PC-3 (cell line): ENCODE measurements around the gene SHROOM1. TPM values are rescaled to one million over a fixed set of nuclear protein-coding genes. Genes with fewer than 3 reads are reported as not detected.

Experiments
- ATAC-seq: fragments of 200-7000 bp; cut with Tn5 transposase; 2 replicates; pipeline ENCODE4 v1.9.1; 2020; ENCODE audit warnings: mild to moderate bottlenecking, moderate library complexity
- BruUV-seq: library from RNA; stranded (reverse); fragments of 400-500 nt; replicated peaks from 2 replicates; lab custom pipeline; 2021; lab: Mats Ljungman, UMichigan
- CTCF ChIA-PET: fragments of 300-600 bp; sonication (Branson Sonifier 250); formaldehyde crosslinking; loops from one replicate; lab custom pipeline; 2022; ENCODE audit warnings: antibody characterized with exemption; lab: Charles Lee
- POLR2A ChIA-PET: fragments of 300-600 bp; sonication (Branson Sonifier 250); formaldehyde crosslinking; loops from one replicate; lab custom pipeline; 2022; ENCODE audit warnings: antibody characterized with exemption; ENCODE audit not compliant: unreplicated experiment; lab: Charles Lee
- DNase-seq: peaks from one replicate; pipeline ENCODE4 v3.0.0-alpha.2; 2015
- H2AFZ ChIP-seq: fragments of 300-600 bp; sonication (generic); 2 replicates; pipeline ENCODE4 v1.6.0; 2016; ENCODE audit warnings: antibody characterized with exemption, low read length
- H3F3A ChIP-seq: fragments of 300-600 bp; sonication (generic); one replicate; pipeline ENCODE4 v1.6.0; 2017; ENCODE audit warnings: antibody characterized with exemption, low read length, control low read depth, mild to moderate bottlenecking; ENCODE audit not compliant: unreplicated experiment
- H3K27ac ChIP-seq: fragments of 300-600 bp; sonication (generic); 2 replicates; pipeline ENCODE4 v1.5.1; 2016; ENCODE audit warnings: mild to moderate bottlenecking, low read length
- H3K27me3 ChIP-seq: fragments of 300-600 bp; sonication (generic); 2 replicates; pipeline ENCODE4 v1.6.1; 2016; ENCODE audit warnings: low read length, mixed read lengths
- H3K36me3 ChIP-seq: fragments of 300-600 bp; sonication (generic); 2 replicates; pipeline ENCODE4 v1.6.1; 2016; ENCODE audit warnings: low read depth, mixed run types, low read length, mixed read lengths
- H3K4me1 ChIP-seq: fragments of 300-600 bp; sonication (generic); 2 replicates; pipeline ENCODE4 v1.5.1; 2016; ENCODE audit warnings: low read length; ENCODE audit not compliant: insufficient read depth
- H3K4me2 ChIP-seq: fragments of 300-600 bp; sonication (generic); 2 replicates; pipeline ENCODE4 v1.6.0; 2016; ENCODE audit warnings: low read length
- H3K4me3 ChIP-seq: fragments of 300-600 bp; sonication (generic); 2 replicates; pipeline ENCODE4 v1.5.1; 2016; ENCODE audit warnings: mild to moderate bottlenecking, low read length, mixed read lengths
- H3K79me2 ChIP-seq: fragments of 300-600 bp; sonication (generic); 2 replicates; pipeline ENCODE4 v1.6.1; 2017; ENCODE audit warnings: low read length, mixed read lengths
- H3K9ac ChIP-seq: fragments of 300-600 bp; sonication (generic); 2 replicates; pipeline ENCODE4 v1.6.0; 2016; ENCODE audit warnings: mild to moderate bottlenecking, low read length
- H3K9me2 ChIP-seq: fragments of 300-600 bp; sonication (generic); replicated peaks from 2 replicates; pipeline ENCODE4 v1.6.1; 2016; ENCODE audit warnings: mixed run types, low read length, mixed read lengths
- H3K9me3 ChIP-seq: fragments of 300-600 bp; sonication (generic); 2 replicates; pipeline ENCODE4 v1.6.1; 2016; ENCODE audit warnings: low read length, mixed read lengths
- H4K20me1 ChIP-seq: fragments of 300-600 bp; sonication (generic); 2 replicates; pipeline ENCODE4 v1.6.1; 2016; ENCODE audit warnings: low read length, mixed read lengths
- EZH2 ChIP-seq: fragments of 300-600 bp; sonication (generic); IDR thresholded peaks from one replicate; pipeline ENCODE4 v1.6.1; 2017; ENCODE audit warnings: antibody characterized with exemption, mild to moderate bottlenecking, low read length; ENCODE audit not compliant: unreplicated experiment
- EZH2phosphoT487 ChIP-seq: fragments of 300-600 bp; sonication (generic); IDR thresholded peaks from 2 replicates; pipeline ENCODE4 v1.6.1; 2018; ENCODE audit warnings: mild to moderate bottlenecking, antibody characterized with exemption, low read length, borderline replicate concordance
- intact Hi-C: fragments of 100-400 bp; cut with micrococcal nuclease; formaldehyde crosslinking; loops from 2 replicates; pipeline ENCODE4 v1.9.0; 2023
- total RNA-seq: library from RNA; depleted of rRNA; stranded (reverse); fragments of >200 nt; gene quantifications from 2 replicates; pipeline ENCODE4 v1.2.3, GENCODE V29; 2014
- TF ChIP-seq, protein P1 (sequence below): fragments of 300-600 bp; sonication (generic); conservative IDR thresholded peaks from 2 replicates; pipeline ENCODE4 v1.5.1; 2017; ENCODE audit warnings: antibody characterized with exemption, low read depth, mild to moderate bottlenecking, low read length

Gene SHROOM1
- total RNA-seq, 1 experiment from 2014 or later: 13.6 TPM

DNA sequence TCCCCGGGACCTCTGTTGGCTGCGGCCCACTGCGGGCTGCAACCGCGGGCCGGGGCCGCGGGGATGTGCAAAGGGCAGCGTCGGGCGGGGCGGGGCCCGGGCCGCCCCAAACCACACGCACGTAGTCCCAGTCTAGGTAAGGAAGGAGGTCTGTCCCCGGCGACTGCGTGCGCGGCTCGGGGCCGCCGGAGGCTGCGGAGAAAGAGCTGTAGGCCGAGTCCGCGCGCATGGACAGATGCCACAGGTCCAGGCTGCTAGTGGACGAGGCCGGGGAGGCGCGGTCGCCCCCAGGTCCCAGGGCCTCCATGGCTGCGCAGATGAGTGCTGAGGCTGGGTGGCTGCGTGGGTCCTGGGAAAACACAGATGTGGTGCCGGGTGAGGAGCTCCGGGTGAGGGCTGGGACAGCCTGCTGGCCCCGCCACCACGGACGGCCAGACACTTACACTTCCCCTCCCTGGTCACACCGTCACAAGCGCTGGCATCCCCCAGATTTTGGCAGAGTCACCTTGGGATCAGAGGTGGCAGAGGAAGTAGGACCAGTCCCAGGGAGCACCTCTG lies 4.5 kb downstream of the SHROOM1 start:
- Histone ChIP-seq H3K27ac (no peak overlapping the region), H3K27me3 (no peaks in the 10 kb centered on the region), H3K36me3 (no peaks in the 10 kb centered on the region), H3K9me2 (no peaks in the 10 kb centered on the region), H3K79me2 (peaks cover 17% of the 10 kb centered on the region; the same call in 1 of the 2 replicates), H3K4me3 (no peak overlapping the region), H3K4me1 (peaks cover 5% of the 10 kb centered on the region), H2AFZ (no peak overlapping the region), H3F3A (no peaks in the 10 kb centered on the region), H3K9me3 (no peaks in the 10 kb centered on the region), H3K4me2 (no peak overlapping the region), H4K20me1 (no peaks in the 10 kb centered on the region), H3K9ac (no peak overlapping the region)
- no TSS peak for BruUV-seq
- ChIA-PET CTCF (interaction anchor here (0.6 kb wide), 1 partner anchor 37 kb away, joined by 3 read pairs; no protein-coding TSS in a partner anchor), POLR2A (no interaction called here)
- ATAC-seq: no peak
- TF ChIP-seq, protein P1, sequence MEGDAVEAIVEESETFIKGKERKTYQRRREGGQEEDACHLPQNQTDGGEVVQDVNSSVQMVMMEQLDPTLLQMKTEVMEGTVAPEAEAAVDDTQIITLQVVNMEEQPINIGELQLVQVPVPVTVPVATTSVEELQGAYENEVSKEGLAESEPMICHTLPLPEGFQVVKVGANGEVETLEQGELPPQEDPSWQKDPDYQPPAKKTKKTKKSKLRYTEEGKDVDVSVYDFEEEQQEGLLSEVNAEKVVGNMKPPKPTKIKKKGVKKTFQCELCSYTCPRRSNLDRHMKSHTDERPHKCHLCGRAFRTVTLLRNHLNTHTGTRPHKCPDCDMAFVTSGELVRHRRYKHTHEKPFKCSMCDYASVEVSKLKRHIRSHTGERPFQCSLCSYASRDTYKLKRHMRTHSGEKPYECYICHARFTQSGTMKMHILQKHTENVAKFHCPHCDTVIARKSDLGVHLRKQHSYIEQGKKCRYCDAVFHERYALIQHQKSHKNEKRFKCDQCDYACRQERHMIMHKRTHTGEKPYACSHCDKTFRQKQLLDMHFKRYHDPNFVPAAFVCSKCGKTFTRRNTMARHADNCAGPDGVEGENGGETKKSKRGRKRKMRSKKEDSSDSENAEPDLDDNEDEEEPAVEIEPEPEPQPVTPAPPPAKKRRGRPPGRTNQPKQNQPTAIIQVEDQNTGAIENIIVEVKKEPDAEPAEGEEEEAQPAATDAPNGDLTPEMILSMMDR: no peak
- TF ChIP-seq EZH2phosphoT487 (no peak), EZH2 (no peak)
- intact Hi-C loops: no loop called here
- no peak for DNase-seq

DNA sequence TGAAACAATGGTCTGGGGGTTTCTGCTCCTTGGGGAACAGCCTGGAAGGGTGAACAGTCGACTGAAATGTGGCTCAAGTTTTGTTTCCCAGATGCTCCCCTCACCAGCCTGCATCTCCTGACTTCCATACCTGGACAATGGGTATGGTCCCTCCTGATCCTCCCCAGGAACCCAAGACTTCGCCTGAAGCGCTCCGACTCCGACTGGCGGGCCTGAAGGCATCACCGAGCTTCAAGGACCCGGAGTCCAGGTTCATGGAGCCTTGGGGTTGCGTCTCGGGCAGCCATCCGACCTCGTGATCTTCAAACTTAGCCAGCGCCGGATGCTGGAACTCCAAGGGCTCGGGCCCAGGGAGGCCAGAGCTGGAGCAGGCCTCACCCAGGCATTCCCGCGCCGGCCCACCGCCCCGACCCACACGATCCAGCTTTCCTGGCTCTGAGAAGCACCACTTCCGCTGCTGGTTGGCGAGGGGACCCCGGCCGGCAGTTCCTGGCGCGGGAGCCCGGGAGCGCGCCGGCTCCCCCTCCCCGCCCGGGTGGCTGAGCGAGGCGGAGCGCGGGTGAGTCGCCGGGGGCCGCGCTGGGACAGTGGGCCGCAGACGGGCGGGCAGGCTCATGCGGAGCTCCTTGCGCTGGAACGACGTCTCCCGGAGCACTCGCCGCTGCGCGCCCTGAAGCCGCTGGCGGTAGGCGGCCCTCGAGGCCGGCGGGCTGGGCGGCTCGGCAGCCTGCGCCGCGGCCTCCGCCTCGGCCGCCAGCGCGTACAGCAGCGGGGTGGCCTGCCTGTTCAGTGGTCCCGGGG lies 5.2 kb downstream of the SHROOM1 start:
- CTCF ChIA-PET: interaction anchor here (0.6 kb wide), 1 partner anchor 38 kb away, joined by 3 read pairs; no protein-coding TSS in a partner anchor
- H3K4me2 ChIP-seq: no peak overlapping the region
- no peak overlapping the region for H3K27ac ChIP-seq

More for the DNA sequence above, 5.2 kb downstream of the SHROOM1 start:
- Histone ChIP-seq H3K27me3 (no peaks in the 10 kb centered on the region), H4K20me1 (no peaks in the 10 kb centered on the region), H3K4me3 (no peak overlapping the region), H3K9ac (no peak overlapping the region), H3K9me3 (no peaks in the 10 kb centered on the region), H3K9me2 (no peaks in the 10 kb centered on the region), H3F3A (no peaks in the 10 kb centered on the region), H3K4me1 (peaks cover 5% of the 10 kb centered on the region), H2AFZ (no peak overlapping the region), H3K79me2 (peaks cover 17% of the 10 kb centered on the region; the same call in 1 of the 2 replicates), H3K36me3 (no peaks in the 10 kb centered on the region)
- no TSS peak for BruUV-seq
- no peak for TF ChIP-seq EZH2phosphoT487
- TF ChIP-seq EZH2: no peak
- TF ChIP-seq, protein P1: no peak
- POLR2A ChIA-PET: no interaction called here
- no peak for DNase-seq
- ATAC-seq: no peak
- intact Hi-C loops: no loop called here
